ENCODE measurements around the gene GNPAT.

- no peak for TF ChIP-seq CTCF (conservative IDR thresholded peaks at IDR 0.05; ENCODE audit: low read depth, low read length)
- TF ChIP-seq EZH2phosphoT487 (IDR thresholded peaks at IDR 0.05; ENCODE audit: borderline replicate concordance, low read length), result no peak
- no peak for TF ChIP-seq EZH2 (IDR thresholded peaks at IDR 0.05; ENCODE audit: low read length, unreplicated experiment)
Measured at GRCh38 chr1:231232870-231233734, 7.9 kb upstream of the GNPAT start.
